Measurements from ENCODE around the gene P2RX4.

P2RX4 gene

DNA sequence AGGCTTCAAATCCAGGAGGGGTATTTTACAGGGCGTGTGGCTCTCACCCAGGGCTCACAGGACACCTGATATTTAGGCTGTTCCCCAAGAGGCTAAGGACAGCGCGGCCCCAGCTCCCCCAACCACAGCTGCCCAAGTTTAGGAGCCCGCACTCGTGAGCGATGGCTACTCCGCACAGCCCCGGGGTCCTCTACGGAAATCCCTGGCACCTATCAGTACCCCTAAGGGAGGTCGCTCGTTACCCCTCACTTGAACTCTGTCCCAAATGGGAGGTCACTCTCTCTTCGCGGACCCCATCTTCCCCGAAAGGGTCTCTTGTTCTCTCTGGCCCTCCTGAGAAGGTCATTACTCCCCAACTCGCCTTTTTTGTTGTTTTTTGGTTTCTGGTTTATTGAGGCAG is 708 bp upstream of the P2RX4 start:
- TF ChIP-seq, protein P1, sequence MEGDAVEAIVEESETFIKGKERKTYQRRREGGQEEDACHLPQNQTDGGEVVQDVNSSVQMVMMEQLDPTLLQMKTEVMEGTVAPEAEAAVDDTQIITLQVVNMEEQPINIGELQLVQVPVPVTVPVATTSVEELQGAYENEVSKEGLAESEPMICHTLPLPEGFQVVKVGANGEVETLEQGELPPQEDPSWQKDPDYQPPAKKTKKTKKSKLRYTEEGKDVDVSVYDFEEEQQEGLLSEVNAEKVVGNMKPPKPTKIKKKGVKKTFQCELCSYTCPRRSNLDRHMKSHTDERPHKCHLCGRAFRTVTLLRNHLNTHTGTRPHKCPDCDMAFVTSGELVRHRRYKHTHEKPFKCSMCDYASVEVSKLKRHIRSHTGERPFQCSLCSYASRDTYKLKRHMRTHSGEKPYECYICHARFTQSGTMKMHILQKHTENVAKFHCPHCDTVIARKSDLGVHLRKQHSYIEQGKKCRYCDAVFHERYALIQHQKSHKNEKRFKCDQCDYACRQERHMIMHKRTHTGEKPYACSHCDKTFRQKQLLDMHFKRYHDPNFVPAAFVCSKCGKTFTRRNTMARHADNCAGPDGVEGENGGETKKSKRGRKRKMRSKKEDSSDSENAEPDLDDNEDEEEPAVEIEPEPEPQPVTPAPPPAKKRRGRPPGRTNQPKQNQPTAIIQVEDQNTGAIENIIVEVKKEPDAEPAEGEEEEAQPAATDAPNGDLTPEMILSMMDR (IDR thresholded peaks at IDR 0.05) = no peak

DNA sequence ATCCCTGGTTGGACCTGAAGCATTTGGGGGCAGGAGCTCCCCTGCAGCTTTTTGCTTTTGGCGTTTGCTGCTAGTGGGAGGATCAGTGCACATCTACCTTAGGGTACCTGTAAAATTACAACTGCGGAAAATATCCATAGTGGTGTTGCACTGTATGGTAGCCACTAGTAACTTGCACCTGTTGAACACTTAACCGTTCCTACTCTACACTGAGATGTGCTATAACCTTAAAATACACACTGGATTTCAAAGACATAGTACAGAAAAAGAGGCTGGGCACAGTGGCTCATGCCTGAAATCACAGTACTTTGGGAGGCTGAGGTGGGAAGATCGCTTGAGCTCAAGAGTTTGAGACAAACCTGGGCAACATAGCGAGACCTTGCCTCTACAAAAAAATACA is 2.9 kb downstream of the P2RX4 start:
- TF ChIP-seq, protein P1 (IDR thresholded peaks at IDR 0.05) = no peak

DNA sequence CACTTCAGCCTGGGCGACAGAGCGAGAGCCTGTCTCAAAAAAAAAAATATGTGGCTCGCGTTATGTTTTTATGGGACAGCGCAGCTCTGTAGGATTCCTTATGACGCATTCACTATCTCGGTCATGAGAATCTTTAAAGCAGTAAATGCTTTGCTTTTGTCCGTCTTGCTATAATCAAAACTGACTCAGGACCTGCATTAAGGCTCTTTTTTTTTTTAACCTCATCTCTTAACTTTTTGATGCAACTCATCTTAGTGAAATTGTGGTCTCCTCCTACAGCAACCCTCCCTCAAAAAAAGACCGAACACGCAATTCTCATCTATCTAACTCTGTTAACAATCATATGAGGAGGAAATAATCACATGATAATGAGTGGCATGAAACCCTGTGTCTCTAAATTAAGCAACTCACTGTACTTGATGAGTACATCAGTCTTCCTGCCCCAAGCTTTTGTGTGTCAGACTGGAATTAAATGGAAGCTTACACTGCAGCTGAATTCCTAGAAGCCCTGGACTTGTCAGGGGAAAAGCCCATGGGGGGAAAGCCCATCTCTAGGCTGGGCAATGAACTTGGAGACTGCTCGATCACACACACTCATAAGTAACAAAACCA is 4.3 kb downstream of the P2RX4 start:
- TF ChIP-seq, protein P1 (IDR thresholded peaks at IDR 0.05) = no peak

- TF ChIP-seq, protein P1 (IDR thresholded peaks at IDR 0.05) = no peak
These were observed 5.2 kb downstream of the P2RX4 start for GRCh38 chr12:121214855-121215745.

DNA sequence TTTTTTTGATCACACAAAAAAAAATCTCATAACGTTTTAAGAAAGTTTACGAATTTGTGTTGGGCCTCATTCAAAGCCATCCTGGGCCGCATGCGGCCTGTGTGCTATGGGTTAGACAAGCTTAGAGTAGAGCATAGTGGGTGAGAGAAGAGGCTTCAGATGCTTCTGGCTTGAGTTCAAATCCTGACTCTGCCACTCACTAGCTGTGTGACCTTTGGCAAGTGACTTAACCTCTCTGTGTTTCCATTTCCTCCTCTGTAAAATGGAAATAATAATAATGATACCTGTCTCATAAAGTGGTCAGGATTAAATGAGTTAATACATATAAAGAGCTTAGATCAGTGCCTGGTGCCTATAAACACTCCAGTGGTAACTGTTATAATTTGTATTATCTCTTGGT is 6.2 kb downstream of the P2RX4 start:
- TF ChIP-seq, protein P1 (IDR thresholded peaks at IDR 0.05) = no peak

GRCh38 chr12:121217063-121217462 is 7.1 kb downstream of the P2RX4 start:
- TF ChIP-seq, protein P1 (IDR thresholded peaks at IDR 0.05) = no peak

GRCh38 chr12:121217761-121218160 is 7.8 kb downstream of the P2RX4 start:
- TF ChIP-seq, protein P1 (IDR thresholded peaks at IDR 0.05) = no peak
